Gastrocnemius medialis (tissue), 4 donors: ENCODE data around the gene UQCC3. TPM values are rescaled to one million over a fixed set of nuclear protein-coding genes. Genes with fewer than 3 reads are reported as not detected.
A peak's percentile ranks its signal among the peaks of the same experiment; 100 is the strongest.

ENCODE experiments used
- ATAC-seq, 2 donors: fragments of 150-250 bp; one replicate each; pipeline ENCODE4 v1.9.1; 2016
- DNase-seq, 2 donors: peaks; one replicate each; pipeline ENCODE4 v3.0.0-alpha.2; 2019
- H3K27ac ChIP-seq, 4 donors: fragments of 200-600 bp; sonication (generic); 1 replicate in 1 of 4; 2 replicates in 3 of 4; pipeline ENCODE4 v1.5.1; 2016 to 2018; ENCODE audit warnings: mild to moderate bottlenecking in 2 of 4, moderate library complexity in 1 of 4
- H3K27me3 ChIP-seq, 3 donors: fragments of 200-600 bp; sonication (generic) in 2 of 3; 1 replicate in 1 of 3; 2 replicates in 2 of 3; pipeline versions ENCODE4 v1.5.1 to v1.6.0; 2016 to 2019; ENCODE audit warnings: mild to moderate bottlenecking in 1 of 3, moderate library complexity in 1 of 3
- H3K36me3 ChIP-seq, 2 donors: fragments of 200-600 bp; sonication (generic) in 1 of 2; one replicate each; pipeline ENCODE4 v1.5.1; 2017 to 2018
- H3K4me1 ChIP-seq, 2 donors: fragments of 200-600 bp; sonication (generic) in 1 of 2; one replicate each; pipeline ENCODE4 v1.5.1; 2016 to 2017; ENCODE audit warnings: mild to moderate bottlenecking in 2 of 2
- H3K4me3 ChIP-seq, 4 donors: fragments of 200-600 bp; sonication (generic) in 3 of 4; 1 replicate in 1 of 4; 2 replicates in 3 of 4; pipeline ENCODE4 v1.5.1; 2016 to 2019; ENCODE audit warnings: mild to moderate bottlenecking in 2 of 4
- H3K9me3 ChIP-seq, 3 donors: fragments of 200-600 bp; sonication (generic) in 2 of 3; 1 replicate in 1 of 3; 2 replicates in 2 of 3; pipeline ENCODE4 v1.5.1; 2016 to 2019
- POLR2A ChIP-seq, 2 donors: fragments of 450-650 bp; IDR thresholded peaks; one replicate each; pipeline ENCODE4 v1.6.1; 2017; ENCODE audit warnings: antibody characterized with exemption in 2 of 2, mild to moderate bottlenecking in 2 of 2, moderate library complexity in 2 of 2
- in situ Hi-C, 4 donors: fragments of 200-750 bp; cut with MboI; loops; one replicate each; pipeline versions ENCODE4 v1.15.0 to v1.8.0; 2017; ENCODE audit warnings: low sequenced_read_pairs in 4 of 4
- intact Hi-C: fragments of 100-400 bp; cut with DNase I; formaldehyde crosslinking; loops from one replicate; pipeline ENCODE4 v1.15.1; 2023; ENCODE audit warnings: low total_unique reads
- total RNA-seq, 4 donors: library from RNA; depleted of rRNA; stranded (reverse); fragments of >200 nt; gene quantifications; one replicate each; pipeline versions ENCODE4 v1.1.0 to v1.2.3, GENCODE V29; 2016
- TF ChIP-seq, protein P1 (sequence below), 5 experiments: fragments of 450-650 bp in 3 of 5; fragments of 200-600 bp in 2 of 5; sonication (generic) in 2 of 5; IDR thresholded peaks in 4 of 5; conservative IDR thresholded peaks in 1 of 5; 1 replicate in 4 of 5; 2 replicates in 1 of 5; pipeline ENCODE4 v1.5.1; 2016 to 2019; ENCODE audit warnings: antibody characterized with exemption in 5 of 5, mild to moderate bottlenecking in 3 of 5, moderate library complexity in 3 of 5

The UQCC3 gene, protein sequence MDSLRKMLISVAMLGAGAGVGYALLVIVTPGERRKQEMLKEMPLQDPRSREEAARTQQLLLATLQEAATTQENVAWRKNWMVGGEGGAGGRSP
- total RNA-seq: 10 to 100 TPM in 2 of 4 donors, 1 to 10 TPM in 2; 6.4 to 11.7 (median 9.0) TPM

DNA sequence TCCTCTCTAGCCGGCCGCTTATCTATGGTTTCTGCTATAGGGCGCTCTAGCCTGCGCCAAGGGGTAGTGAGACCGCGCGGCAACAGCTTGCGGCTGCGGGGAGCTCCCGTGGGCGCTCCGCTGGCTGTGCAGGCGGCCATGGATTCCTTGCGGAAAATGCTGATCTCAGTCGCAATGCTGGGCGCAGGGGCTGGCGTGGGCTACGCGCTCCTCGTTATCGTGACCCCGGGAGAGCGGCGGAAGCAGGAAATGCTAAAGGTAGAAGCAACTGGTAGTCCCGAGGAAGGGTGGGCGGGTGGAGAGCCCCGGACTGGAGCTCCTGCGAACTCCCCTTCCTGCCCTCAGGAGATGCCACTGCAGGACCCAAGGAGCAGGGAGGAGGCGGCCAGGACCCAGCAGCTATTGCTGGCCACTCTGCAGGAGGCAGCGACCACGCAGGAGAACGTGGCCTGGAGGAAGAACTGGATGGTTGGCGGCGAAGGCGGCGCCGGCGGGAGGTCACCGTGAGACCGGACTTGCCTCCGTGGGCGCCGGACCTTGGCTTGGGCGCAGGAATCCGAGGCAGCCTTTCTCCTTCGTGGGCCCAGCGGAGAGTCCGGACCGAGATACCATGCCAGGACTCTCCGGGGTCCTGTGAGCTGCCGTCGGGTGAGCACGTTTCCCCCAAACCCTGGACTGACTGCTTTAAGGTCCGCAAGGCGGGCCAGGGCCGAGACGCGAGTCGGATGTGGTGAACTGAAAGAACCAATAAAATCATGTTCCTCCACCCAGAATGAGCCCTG lies at the start of gene UQCC3, which contains the start of gene LBHD1:
TSS of gene UQCC3 (plus strand) at position 66 of the 782 bp plus-strand sequence. CDS start at position 139, 73 bp downstream.
TSS of gene LBHD1 (minus strand) at position 660 of the 782 bp plus-strand sequence. CDS start 2,236 bp downstream, outside the sequence.
- peak within 1 kb of the TSS; percentile 78 to 91 (median 88) for H3K27ac ChIP-seq
- peaks cover 0 to 32% of the 10 kb centered on the region in 2 donors for H3K36me3 ChIP-seq
- peak within 1 kb of the TSS; percentile 67 to 91 (median 81) for H3K4me3 ChIP-seq
- peaks cover 40 to 55% of the 10 kb centered on the region in 2 donors for H3K4me1 ChIP-seq
- peak; percentile 64 to 73 for DNase-seq
- ATAC-seq: peak; percentile 82 to 87
- no peaks in the 10 kb centered on the region for H3K27me3 ChIP-seq
- no peaks in the 10 kb centered on the region for H3K9me3 ChIP-seq
- intact Hi-C loops (no loop called here), in situ Hi-C loops (no loop called here)
- TF ChIP-seq, protein P1, sequence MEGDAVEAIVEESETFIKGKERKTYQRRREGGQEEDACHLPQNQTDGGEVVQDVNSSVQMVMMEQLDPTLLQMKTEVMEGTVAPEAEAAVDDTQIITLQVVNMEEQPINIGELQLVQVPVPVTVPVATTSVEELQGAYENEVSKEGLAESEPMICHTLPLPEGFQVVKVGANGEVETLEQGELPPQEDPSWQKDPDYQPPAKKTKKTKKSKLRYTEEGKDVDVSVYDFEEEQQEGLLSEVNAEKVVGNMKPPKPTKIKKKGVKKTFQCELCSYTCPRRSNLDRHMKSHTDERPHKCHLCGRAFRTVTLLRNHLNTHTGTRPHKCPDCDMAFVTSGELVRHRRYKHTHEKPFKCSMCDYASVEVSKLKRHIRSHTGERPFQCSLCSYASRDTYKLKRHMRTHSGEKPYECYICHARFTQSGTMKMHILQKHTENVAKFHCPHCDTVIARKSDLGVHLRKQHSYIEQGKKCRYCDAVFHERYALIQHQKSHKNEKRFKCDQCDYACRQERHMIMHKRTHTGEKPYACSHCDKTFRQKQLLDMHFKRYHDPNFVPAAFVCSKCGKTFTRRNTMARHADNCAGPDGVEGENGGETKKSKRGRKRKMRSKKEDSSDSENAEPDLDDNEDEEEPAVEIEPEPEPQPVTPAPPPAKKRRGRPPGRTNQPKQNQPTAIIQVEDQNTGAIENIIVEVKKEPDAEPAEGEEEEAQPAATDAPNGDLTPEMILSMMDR (IDR thresholded peaks at IDR 0.05 in 4 of 5, conservative IDR thresholded peaks at IDR 0.05 in 1 of 5): no peak
- TF ChIP-seq POLR2A (IDR thresholded peaks at IDR 0.05): peak; percentile 53 to 64

DNA sequence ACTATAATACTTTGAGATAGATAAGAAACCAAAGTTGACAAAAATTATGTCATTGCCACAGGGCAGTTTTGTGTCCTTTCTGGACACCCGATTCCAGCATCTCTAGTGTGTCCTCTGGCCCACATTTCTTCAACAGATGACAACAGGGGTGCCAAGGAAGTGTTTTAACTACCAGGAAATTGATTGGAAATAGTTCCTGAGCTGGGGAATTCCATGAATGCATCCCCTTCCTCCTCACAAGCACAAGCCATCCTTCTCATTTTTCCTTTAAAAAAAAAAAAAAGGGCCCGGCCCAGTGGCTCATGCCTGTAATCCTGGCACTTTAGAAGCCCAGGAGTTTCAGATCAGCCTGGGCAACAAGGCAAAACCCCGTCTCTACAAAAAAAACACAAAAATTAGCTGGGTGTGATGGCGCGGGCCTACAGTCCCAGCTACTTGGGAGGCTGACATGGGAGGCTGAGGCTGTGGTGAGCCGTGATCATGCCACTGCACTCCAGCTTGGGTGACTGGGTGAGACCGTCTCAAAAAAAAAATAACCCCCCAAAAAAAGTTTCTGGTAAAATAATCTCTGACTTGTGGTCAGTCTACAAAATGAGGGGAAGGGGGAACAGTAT lies 48.9 kb upstream of the UQCC3 start:
- intact Hi-C loops: loop anchor here (1.0 kb wide), 1 partner anchor 24 kb away; the partner anchor contains the start of gene GANAB
- in situ Hi-C loops: loop anchor here in 1 of 4 donors (25.0 kb wide), 1 partner anchor 90 kb away; the partner anchor contains the start of genes BSCL2 and GNG3
- peak overlapping the region; percentile 65 to 96 (median 76) for H3K4me3 ChIP-seq

DNA sequence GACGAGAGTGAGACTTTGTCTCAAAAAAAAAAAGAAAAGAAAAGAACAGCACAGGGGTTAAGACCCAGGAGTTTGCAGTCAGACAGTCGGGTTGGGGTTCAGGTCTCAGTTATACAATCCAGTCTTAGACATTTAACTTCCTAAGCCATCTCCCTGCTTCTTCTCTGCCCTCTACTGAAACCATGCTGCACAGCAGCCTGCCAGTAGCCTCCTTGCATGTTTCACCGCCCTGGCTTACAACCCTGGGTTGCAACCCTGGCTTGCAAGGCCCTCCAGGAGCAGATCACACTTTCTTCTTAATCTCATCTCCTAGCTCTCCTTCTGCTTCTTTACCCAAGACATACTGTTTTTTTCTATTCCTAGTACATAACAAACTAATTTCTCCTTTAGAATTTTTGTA lies 43.8 kb upstream of the UQCC3 start:
- DNase-seq (no peak), ATAC-seq (no peak)
- H3K27ac ChIP-seq: no peak overlapping the region
- in situ Hi-C loops (no loop called here), intact Hi-C loops (no loop called here)
- peaks cover 8 to 81% of the 10 kb centered on the region in 2 donors for H3K36me3 ChIP-seq
- TF ChIP-seq POLR2A (IDR thresholded peaks at IDR 0.05): no peak
- TF ChIP-seq, protein P1 (IDR thresholded peaks at IDR 0.05 in 4 of 5, conservative IDR thresholded peaks at IDR 0.05 in 1 of 5): no peak
- H3K4me1 ChIP-seq: no peaks in the 10 kb centered on the region
- no peaks in the 10 kb centered on the region for H3K9me3 ChIP-seq
- H3K27me3 ChIP-seq: no peaks in the 10 kb centered on the region
- H3K4me3 ChIP-seq: no peak overlapping the region

More for the DNA sequence above, 48.9 kb upstream of the UQCC3 start:
- H3K27ac ChIP-seq: peak overlapping the region; percentile 76 to 92 (median 82)
- H3K27me3 ChIP-seq: no peaks in the 10 kb centered on the region
- no peak for DNase-seq
- H3K36me3 ChIP-seq: peaks cover 0 to 31% of the 10 kb centered on the region in 2 donors
- H3K4me1 ChIP-seq: peaks cover 8 to 9% of the 10 kb centered on the region in 2 donors
- H3K9me3 ChIP-seq: no peaks in the 10 kb centered on the region
- ATAC-seq: no peak
- TF ChIP-seq, protein P1 (IDR thresholded peaks at IDR 0.05 in 4 of 5, conservative IDR thresholded peaks at IDR 0.05 in 1 of 5): no peak
- TF ChIP-seq POLR2A (IDR thresholded peaks at IDR 0.05): no peak

DNA sequence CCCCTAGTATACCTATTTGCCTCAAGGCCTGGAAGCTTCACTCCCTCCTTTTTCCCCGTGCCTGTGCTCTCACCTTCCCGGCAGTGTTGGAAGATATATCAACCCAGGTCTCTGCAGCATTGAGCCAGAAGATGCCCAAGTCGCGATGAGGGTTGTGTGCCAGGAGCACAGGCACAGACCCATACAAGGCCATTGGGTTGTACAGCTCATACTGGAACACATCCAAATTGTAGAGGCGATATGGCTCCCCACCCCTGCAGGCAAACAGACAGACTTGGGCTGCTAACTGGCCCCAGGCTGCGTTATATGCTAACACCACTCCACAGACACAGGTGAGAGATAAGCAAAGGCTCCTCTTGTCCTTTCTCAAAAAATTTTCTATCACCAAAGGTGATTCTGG lies 39.0 kb upstream of the UQCC3 start:
- Histone ChIP-seq H3K27ac (no peak overlapping the region), H3K36me3 (peaks cover 10 to 97% of the 10 kb centered on the region in 2 donors), H3K4me1 (no peaks in the 10 kb centered on the region), H3K27me3 (no peaks in the 10 kb centered on the region), H3K9me3 (no peaks in the 10 kb centered on the region), H3K4me3 (no peak overlapping the region)
- no peak for TF ChIP-seq POLR2A (IDR thresholded peaks at IDR 0.05)
- TF ChIP-seq, protein P1 (IDR thresholded peaks at IDR 0.05 in 4 of 5, conservative IDR thresholded peaks at IDR 0.05 in 1 of 5): no peak
- intact Hi-C loops: no loop called here
- no peak for DNase-seq
- no peak for ATAC-seq
- in situ Hi-C loops: no loop called here
